ENCODE data around the gene TTC3.

- TF ChIP-seq CTCF (IDR thresholded peaks at IDR 0.05; ENCODE audit: low read depth, low read length) (no peak), POLR2A (IDR thresholded peaks at IDR 0.05; ENCODE audit: extremely low read depth, insufficient read length) (no peak)
Measured at GRCh38 chr21:37036177-37036576, 36.9 kb upstream of the TTC3 start.
